Left lung (tissue), 10 donors: Measurements from ENCODE around the gene CTNNB1. TPM values are rescaled to one million over a fixed set of nuclear protein-coding genes. Genes with fewer than 3 reads are reported as not detected.

Experiments
- ATAC-seq: fragments of 200-7000 bp; cut with Tn5 transposase; one replicate; pipeline ENCODE4 v1.9.1; 2020; ENCODE audit warnings: moderate library complexity
- DNase-seq, 4 donors: peaks; one replicate each; pipeline ENCODE4 v3.0.0-alpha.2; 2013 to 2020
- H3K27ac ChIP-seq, 2 donors: fragments of 200-600 bp; sonication (generic) in 1 of 2; one replicate each; pipeline versions ENCODE4 v1.5.0 to v1.8.0; 2020 to 2021
- H3K27me3 ChIP-seq, 2 donors: fragments of 200-600 bp; sonication (generic) in 1 of 2; one replicate each; pipeline versions ENCODE4 v1.5.0 to v1.8.0; 2020 to 2021
- H3K36me3 ChIP-seq, 2 donors: fragments of 200-600 bp; sonication (generic) in 1 of 2; one replicate each; pipeline versions ENCODE4 v1.5.0 to v1.8.0; 2020 to 2021
- H3K4me1 ChIP-seq, 2 donors: fragments of 200-600 bp; one replicate each; pipeline ENCODE4 v1.8.0; 2021
- H3K4me3 ChIP-seq, 2 donors: fragments of 200-600 bp; sonication (generic) in 1 of 2; one replicate each; pipeline versions ENCODE4 v1.5.0 to v1.8.0; 2020 to 2021; ENCODE audit warnings: mild to moderate bottlenecking in 1 of 2
- H3K9me3 ChIP-seq, 2 donors: fragments of 200-600 bp; sonication (generic) in 1 of 2; one replicate each; pipeline versions ENCODE4 v1.5.0 to v1.8.0; 2020 to 2021
- intact Hi-C, 2 donors: fragments of 100-400 bp; cut with DNase I; formaldehyde crosslinking; loops; one replicate each; pipeline versions ENCODE4 v1.11.2 to v1.14.2; 2022
- polyA plus RNA-seq, 6 donors: library from polyadenylated mRNA; unstranded; fragments of 120-200 nt; gene quantifications; one replicate each; pipeline ENCODE4 v1.2.1, GENCODE V29; 2013; ENCODE audit not compliant: insufficient read length in 6 of 6
- total RNA-seq, 2 donors: library from RNA; stranded (reverse); fragmentation: NEBNext Ultra II Directional; extraction: Animal tissue kit (Norgen Biotek cat#: 25700); gene quantifications; one replicate each; pipeline ENCODE4 v1.2.1, GENCODE V29; 2021
- TF ChIP-seq, protein P1 (sequence below), 2 donors: fragments of 200-600 bp; sonication (generic) in 1 of 2; IDR thresholded peaks; one replicate each; pipeline versions ENCODE4 v1.5.0 to v1.8.0; 2021; ENCODE audit warnings: antibody characterized with exemption in 2 of 2
- donor health status: DM: no; HTN: yes; CAD: no.
- donor health status: DM: no; HTN: no; CAD: no.

The CTNNB1 gene
- total and polyA plus RNA-seq, 8 donors: 289 to 492 (median 448) TPM

DNA sequence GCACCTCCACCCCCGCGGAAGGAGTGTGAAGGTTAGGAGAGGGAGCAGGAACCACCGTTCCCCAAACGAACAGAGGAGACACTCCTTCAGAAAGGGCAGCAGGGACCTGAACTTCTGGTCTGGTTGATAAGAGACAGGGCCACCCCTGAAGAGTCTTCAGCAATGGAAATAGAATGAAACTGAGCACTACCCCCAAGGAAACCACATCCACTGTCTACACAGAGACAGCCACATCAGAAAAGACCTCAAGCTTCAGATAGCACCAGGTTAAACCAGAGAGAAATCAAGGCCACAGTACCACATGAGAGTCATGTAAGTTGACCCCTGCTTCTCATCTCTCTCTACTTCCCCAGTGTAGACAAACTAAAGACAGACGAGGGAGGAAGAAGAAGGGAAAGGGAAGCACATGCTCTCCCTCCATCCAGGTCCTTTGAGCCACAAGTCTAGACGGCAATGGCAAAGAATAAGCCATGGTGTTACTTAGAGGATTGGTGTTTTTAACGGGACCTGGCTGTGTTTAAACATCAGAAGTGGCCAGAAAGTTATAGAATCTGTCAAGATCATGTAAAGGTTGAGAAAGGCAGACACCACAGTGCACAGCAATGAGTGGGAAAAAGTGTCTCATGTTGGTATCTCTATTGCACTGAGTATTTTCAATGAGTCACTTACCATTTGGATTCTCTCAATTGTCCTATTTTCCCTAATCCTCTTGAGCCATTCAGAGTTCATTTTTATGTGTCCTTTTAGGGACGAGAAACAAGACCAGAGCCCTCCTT, 31.4 kb upstream of the CTNNB1 start:
- TF ChIP-seq, protein P1, sequence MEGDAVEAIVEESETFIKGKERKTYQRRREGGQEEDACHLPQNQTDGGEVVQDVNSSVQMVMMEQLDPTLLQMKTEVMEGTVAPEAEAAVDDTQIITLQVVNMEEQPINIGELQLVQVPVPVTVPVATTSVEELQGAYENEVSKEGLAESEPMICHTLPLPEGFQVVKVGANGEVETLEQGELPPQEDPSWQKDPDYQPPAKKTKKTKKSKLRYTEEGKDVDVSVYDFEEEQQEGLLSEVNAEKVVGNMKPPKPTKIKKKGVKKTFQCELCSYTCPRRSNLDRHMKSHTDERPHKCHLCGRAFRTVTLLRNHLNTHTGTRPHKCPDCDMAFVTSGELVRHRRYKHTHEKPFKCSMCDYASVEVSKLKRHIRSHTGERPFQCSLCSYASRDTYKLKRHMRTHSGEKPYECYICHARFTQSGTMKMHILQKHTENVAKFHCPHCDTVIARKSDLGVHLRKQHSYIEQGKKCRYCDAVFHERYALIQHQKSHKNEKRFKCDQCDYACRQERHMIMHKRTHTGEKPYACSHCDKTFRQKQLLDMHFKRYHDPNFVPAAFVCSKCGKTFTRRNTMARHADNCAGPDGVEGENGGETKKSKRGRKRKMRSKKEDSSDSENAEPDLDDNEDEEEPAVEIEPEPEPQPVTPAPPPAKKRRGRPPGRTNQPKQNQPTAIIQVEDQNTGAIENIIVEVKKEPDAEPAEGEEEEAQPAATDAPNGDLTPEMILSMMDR (IDR thresholded peaks at IDR 0.05): no peak
- H3K27me3 ChIP-seq: no peaks in the 10 kb centered on the region
- ATAC-seq (no peak), DNase-seq (no peak)
- no peaks in the 10 kb centered on the region for H3K36me3 ChIP-seq
- no peak overlapping the region for H3K4me3 ChIP-seq
- intact Hi-C loops: no loop called here
- H3K27ac ChIP-seq: no peak overlapping the region
- no peaks in the 10 kb centered on the region for H3K9me3 ChIP-seq
- peaks cover 0 to 7% of the 10 kb centered on the region in 2 donors for H3K4me1 ChIP-seq

DNA sequence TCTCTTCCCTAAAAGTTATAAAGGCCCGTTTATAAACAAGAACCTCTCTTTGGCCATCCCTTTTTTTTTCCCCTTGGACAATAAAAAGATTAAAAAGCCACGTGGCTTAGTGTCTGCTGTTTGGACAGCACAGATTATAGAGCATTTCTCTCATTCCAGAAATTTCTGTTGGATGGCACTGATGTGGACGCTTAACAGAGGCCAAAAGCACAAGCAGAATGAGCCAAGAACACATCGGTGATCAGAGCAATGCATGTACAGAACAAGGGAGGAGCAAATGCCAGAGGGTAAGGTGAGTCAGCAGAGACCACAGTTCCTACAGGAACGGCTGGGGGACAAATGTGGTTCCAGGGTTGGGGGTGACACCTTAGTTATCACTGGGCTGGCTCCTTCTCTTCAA, 30.3 kb upstream of the CTNNB1 start:
- Histone ChIP-seq H3K27me3 (no peaks in the 10 kb centered on the region), H3K27ac (no peak overlapping the region), H3K4me3 (no peak overlapping the region), H3K36me3 (no peaks in the 10 kb centered on the region), H3K9me3 (no peaks in the 10 kb centered on the region), H3K4me1 (no peaks in the 10 kb centered on the region)
- intact Hi-C loops: no loop called here
- ATAC-seq: no peak
- DNase-seq: no peak
- TF ChIP-seq, protein P1 (IDR thresholded peaks at IDR 0.05): no peak

DNA sequence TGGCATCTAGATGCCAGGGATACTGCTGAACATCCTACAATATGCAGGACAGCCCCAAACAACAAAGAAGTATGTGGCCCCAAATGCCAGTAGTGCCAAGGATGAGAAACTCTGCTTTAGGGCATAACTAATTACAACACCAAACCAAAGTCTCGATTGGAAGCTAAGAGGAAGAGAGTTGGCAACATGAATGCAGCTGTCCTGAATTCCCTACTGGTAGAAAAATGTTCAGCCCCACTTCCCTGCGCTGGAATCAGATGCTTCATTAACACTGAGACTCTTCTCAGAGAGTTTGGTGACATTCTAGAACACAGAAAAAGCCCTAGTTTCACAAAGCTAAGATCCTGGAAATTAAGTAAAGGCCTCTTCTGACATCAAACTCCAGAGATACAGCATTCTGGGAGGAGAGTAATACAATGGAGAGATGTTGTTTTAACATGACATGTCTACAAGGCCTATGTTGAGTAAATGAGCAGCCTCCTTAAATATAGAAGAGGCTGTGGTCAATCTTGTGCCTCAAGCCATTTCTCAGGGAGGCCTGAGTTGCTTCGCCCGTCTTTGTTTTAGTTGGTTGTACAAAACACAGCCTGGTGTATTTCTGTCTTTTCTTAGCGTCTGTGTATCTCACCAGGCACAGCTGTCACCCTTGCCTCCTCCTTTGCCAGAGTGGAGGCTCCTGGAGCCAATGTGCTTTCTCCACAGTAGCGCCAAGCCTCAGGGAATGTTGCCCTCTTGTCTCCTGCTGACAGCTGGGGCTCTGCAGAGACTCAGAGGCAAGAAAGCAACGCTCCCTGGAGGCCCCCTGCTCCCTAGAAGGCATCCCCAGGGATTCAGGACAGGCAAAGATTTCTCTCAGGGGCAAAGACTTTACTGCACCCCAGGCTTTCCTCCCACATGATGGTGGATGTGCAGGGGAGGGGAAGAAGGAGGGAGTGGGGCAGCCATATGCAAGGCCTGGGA, 25.1 kb upstream of the CTNNB1 start:
- Histone ChIP-seq H3K9me3 (no peaks in the 10 kb centered on the region), H3K27ac (no peak overlapping the region), H3K4me1 (no peaks in the 10 kb centered on the region), H3K4me3 (no peak overlapping the region), H3K27me3 (no peaks in the 10 kb centered on the region), H3K36me3 (no peaks in the 10 kb centered on the region)
- TF ChIP-seq, protein P1 (IDR thresholded peaks at IDR 0.05): no peak
- ATAC-seq (no peak), DNase-seq (no peak)
- intact Hi-C loops: no loop called here

DNA sequence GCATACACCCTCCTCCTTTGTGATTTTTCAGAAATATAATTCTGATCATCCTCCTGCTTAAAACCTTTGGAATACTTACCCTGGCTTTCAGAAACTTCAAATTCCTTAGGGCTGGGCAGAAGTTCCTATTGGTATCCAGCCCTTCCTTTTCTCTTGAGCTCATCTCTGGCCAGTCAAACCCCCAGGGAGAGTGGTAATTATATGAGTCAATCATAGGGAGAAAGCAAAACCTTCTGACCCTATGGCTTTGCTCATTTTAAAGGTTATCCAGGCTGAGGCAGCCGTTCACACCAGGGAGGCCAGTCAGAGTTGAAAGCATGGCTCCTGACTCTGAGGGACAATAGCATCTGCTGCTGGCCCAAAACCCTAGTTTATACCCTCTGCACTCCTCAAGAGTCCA, 23.9 kb upstream of the CTNNB1 start:
- intact Hi-C loops: no loop called here
- ATAC-seq: no peak
- H3K27ac ChIP-seq: no peak overlapping the region

More for the DNA sequence above, 23.9 kb upstream of the CTNNB1 start:
- H3K4me3 ChIP-seq: no peak overlapping the region
- no peaks in the 10 kb centered on the region for H3K9me3 ChIP-seq
- no peaks in the 10 kb centered on the region for H3K36me3 ChIP-seq
- no peaks in the 10 kb centered on the region for H3K27me3 ChIP-seq
- DNase-seq: no peak
- no peaks in the 10 kb centered on the region for H3K4me1 ChIP-seq
- TF ChIP-seq, protein P1 (IDR thresholded peaks at IDR 0.05): no peak
